GM12878 (cell line): Measurements from ENCODE around the gene GINM1. TPM values are rescaled to one million over a fixed set of nuclear protein-coding genes. Genes with fewer than 3 reads are reported as not detected.

Experiments used
- ATF3 ChIP-seq: IDR thresholded peaks from 2 replicates; pipeline ENCODE4 v1.6.1; 2011; ENCODE audit warnings: low read depth, mild to moderate bottlenecking, low read length, moderate library complexity, borderline replicate concordance; ENCODE audit errors: extremely low read depth
- BHLHE40 ChIP-seq, 2 experiments: fragments of 450-650 bp in 1 of 2; IDR thresholded peaks; 2 replicates each; pipeline ENCODE4 v1.6.1; 2011 to 2017; ENCODE audit warnings: low read depth in 2 of 2, borderline replicate concordance in 1 of 2, improper control_type of control experiment in 1 of 2, low read length in 1 of 2, mild to moderate bottlenecking in 1 of 2
- CBFB ChIP-seq: IDR thresholded peaks from 2 replicates; pipeline ENCODE4 v1.6.1; 2016; ENCODE audit warnings: antibody characterized with exemption, low read depth
- CEBPZ ChIP-seq: fragments of 150-350 bp; IDR thresholded peaks from 2 replicates; pipeline ENCODE4 v1.6.1; 2016; ENCODE audit warnings: low read depth, low read length
- CREM ChIP-seq: IDR thresholded peaks from 2 replicates; pipeline ENCODE4 v1.6.1; 2014; ENCODE audit warnings: antibody characterized with exemption, low read depth
- FOXM1 ChIP-seq: IDR thresholded peaks from 2 replicates; pipeline ENCODE4 v1.6.1; 2012; ENCODE audit warnings: low read depth, mild to moderate bottlenecking, inconsistent platforms, low read length, moderate library complexity
- GABPA ChIP-seq: IDR thresholded peaks from 2 replicates; pipeline ENCODE4 v1.6.1; 2014; ENCODE audit warnings: antibody characterized with exemption, low read depth, mild to moderate bottlenecking, inconsistent platforms
- IKZF1 ChIP-seq: fragments of 450-650 bp; conservative IDR thresholded peaks from 2 replicates; pipeline ENCODE4 v1.6.1; 2017; ENCODE audit warnings: antibody characterized with exemption, mild to moderate bottlenecking
- JUNB ChIP-seq: IDR thresholded peaks from 2 replicates; pipeline ENCODE4 v1.6.1; 2016; ENCODE audit warnings: antibody characterized with exemption, mild to moderate bottlenecking
- PML ChIP-seq: IDR thresholded peaks from 2 replicates; pipeline ENCODE4 v1.6.1; 2012; ENCODE audit warnings: low read length, inconsistent platforms
- POLR2A ChIP-seq: IDR thresholded peaks from 2 replicates; pipeline ENCODE4 v1.6.1; 2011; ENCODE audit warnings: low read depth, mild to moderate bottlenecking, low read length
- RCOR1 ChIP-seq: conservative IDR thresholded peaks from 2 replicates; pipeline ENCODE4 v1.6.1; 2012; ENCODE audit warnings: low read depth, low read length, improper control_type of control experiment
- RUNX3 ChIP-seq: IDR thresholded peaks from 2 replicates; pipeline ENCODE4 v1.6.1; 2012; ENCODE audit warnings: low read length, inconsistent platforms
- SIN3A ChIP-seq: IDR thresholded peaks from 2 replicates; pipeline ENCODE4 v1.6.1; 2012; ENCODE audit warnings: low read depth, low read length, improper control_type of control experiment
- SMAD5 ChIP-seq: IDR thresholded peaks from 2 replicates; pipeline ENCODE4 v1.6.1; 2016; ENCODE audit warnings: antibody characterized with exemption, low read depth
- SPI1 ChIP-seq: IDR thresholded peaks from 2 replicates; pipeline ENCODE4 v1.6.1; 2011; ENCODE audit warnings: low read depth, mild to moderate bottlenecking, low read length, moderate library complexity, borderline replicate concordance; ENCODE audit not compliant: insufficient read depth
- SREBF1 ChIP-seq: IDR thresholded peaks from 2 replicates; pipeline ENCODE4 v1.6.1; 2012; ENCODE audit warnings: mild to moderate bottlenecking, low read length
- STAT1 ChIP-seq: fragments of 450-650 bp; conservative IDR thresholded peaks from 2 replicates; pipeline ENCODE4 v1.6.1; 2014; ENCODE audit warnings: antibody characterized with exemption, mild to moderate bottlenecking
- SUZ12 ChIP-seq: fragments of 200-600 bp; sonication (generic); IDR thresholded peaks from one replicate; pipeline ENCODE4 v1.6.1; 2018; ENCODE audit warnings: antibody characterized with exemption, mild to moderate bottlenecking; ENCODE audit not compliant: unreplicated experiment
- YBX1 ChIP-seq: fragments of 450-650 bp; IDR thresholded peaks from 2 replicates; pipeline ENCODE4 v1.6.1; 2016; ENCODE audit warnings: antibody characterized with exemption
- YY1 ChIP-seq: IDR thresholded peaks from 2 replicates; pipeline ENCODE4 v1.6.1; 2011; ENCODE audit warnings: low read depth, mild to moderate bottlenecking, low read length
- ZBED1 ChIP-seq: IDR thresholded peaks from 2 replicates; pipeline ENCODE4 v1.6.1; 2016; ENCODE audit warnings: borderline replicate concordance
- ZNF207 ChIP-seq: fragments of 450-650 bp; IDR thresholded peaks from 2 replicates; pipeline ENCODE4 v1.6.1; 2014; ENCODE audit warnings: antibody characterized with exemption, mild to moderate bottlenecking, borderline replicate concordance
- ZNF274 ChIP-seq: IDR thresholded peaks from one replicate; pipeline ENCODE4 v1.8.0; 2011; ENCODE audit not compliant: insufficient read length, insufficient read depth
- ZNF384 ChIP-seq: IDR thresholded peaks from 2 replicates; pipeline ENCODE4 v1.6.1; 2012; ENCODE audit warnings: low read depth, mild to moderate bottlenecking, low read length, improper control_type of control experiment, borderline replicate concordance
- ZSCAN29 ChIP-seq: fragments of 450-650 bp; IDR thresholded peaks from 2 replicates; pipeline ENCODE4 v1.6.1; 2017; ENCODE audit warnings: mild to moderate bottlenecking, moderate library complexity
- polyA plus RNA-seq, 11 experiments: library from polyadenylated mRNA; depleted of rRNA in 4 of 11; unstranded in 6 of 11; stranded (reverse) in 5 of 11; fragments of >200 nt; fragmentation: Nextera tagmentation in 4 of 11; fragmentation: Illumina TruSeq in 1 of 11; extraction: Ambion mirVana in 4 of 11; extraction: Trizol in 1 of 11; gene quantifications; 1 replicate in 1 of 11; 2 replicates in 10 of 11; pipeline versions ENCODE4 v1.2.1 to v1.2.3, GENCODE V29; 2011 to 2016; ENCODE audit warnings: inconsistent platforms in 2 of 11, missing spikeins in 2 of 11, low read depth in 1 of 11
- total RNA-seq, 4 experiments: library from RNA; depleted of rRNA in 3 of 4; stranded (reverse); fragments of >200 nt in 3 of 4; fragmentation: Illumina TruSeq in 1 of 4; extraction: Trizol in 1 of 4; gene quantifications; 2 replicates each; pipeline versions ENCODE4 v1.2.1 to v1.2.3, GENCODE V29; 2013 to 2021
- TF ChIP-seq, protein P1 (sequence below): fragments of 450-650 bp; IDR thresholded peaks from 2 replicates; pipeline ENCODE4 v1.6.1; 2017; ENCODE audit warnings: low read depth, mild to moderate bottlenecking, moderate library complexity
- TF ChIP-seq, protein P2 (sequence below): IDR thresholded peaks from 2 replicates; pipeline ENCODE4 v1.6.1; 2011; ENCODE audit warnings: mild to moderate bottlenecking, low read depth, low read length, moderate library complexity; ENCODE audit not compliant: insufficient replicate concordance

GINM1 gene
- total and polyA plus RNA-seq, 10 of the 15 experiments (the other 5 are each of a cell fraction or from before 2014, with no cell fraction given): 10.6 to 38.1 (median 30.8) TPM

DNA sequence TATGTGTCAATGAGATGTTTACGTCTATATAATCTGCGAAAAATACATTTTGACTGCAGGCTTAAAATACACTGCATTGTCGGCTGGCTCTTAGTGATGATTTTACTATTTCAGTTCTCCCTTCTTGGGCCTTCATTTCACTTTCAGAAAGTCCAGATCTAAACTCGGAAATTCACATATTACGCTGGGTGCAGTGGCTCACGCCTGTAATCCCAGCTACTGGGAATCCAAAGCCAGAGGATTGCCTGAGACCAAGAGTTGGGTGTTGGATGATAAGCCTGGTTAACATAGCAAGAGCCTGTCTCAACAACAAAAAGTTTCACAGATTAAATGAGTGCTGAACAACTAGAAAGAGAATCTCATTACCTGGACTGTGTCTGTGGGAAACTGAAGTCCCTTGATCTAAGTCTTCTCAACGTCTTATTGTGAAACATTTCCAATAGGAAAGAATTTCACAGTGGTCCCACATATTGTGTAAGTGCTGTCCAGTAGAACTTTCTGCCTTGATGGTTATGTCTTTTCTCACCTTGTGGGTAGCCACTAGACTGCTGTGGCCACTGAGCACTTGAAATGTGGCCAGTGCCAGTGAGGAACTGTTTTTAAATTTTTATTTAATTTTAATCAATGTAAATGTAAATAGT, 1.9 kb downstream of the GINM1 start (continued):
- peak; percentile 28; the same call in 1 of the 2 replicates for TF ChIP-seq CREM
- peak; percentile 23; the same call in 1 of the 2 replicates for TF ChIP-seq RUNX3
- TF ChIP-seq YY1: no peak
- TF ChIP-seq FOXM1: no peak
- TF ChIP-seq, protein P1, sequence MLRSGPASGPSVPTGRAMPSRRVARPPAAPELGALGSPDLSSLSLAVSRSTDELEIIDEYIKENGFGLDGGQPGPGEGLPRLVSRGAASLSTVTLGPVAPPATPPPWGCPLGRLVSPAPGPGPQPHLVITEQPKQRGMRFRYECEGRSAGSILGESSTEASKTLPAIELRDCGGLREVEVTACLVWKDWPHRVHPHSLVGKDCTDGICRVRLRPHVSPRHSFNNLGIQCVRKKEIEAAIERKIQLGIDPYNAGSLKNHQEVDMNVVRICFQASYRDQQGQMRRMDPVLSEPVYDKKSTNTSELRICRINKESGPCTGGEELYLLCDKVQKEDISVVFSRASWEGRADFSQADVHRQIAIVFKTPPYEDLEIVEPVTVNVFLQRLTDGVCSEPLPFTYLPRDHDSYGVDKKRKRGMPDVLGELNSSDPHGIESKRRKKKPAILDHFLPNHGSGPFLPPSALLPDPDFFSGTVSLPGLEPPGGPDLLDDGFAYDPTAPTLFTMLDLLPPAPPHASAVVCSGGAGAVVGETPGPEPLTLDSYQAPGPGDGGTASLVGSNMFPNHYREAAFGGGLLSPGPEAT: no peak
- TF ChIP-seq ZNF274: no peak
- no peak for TF ChIP-seq CBFB
- TF ChIP-seq GABPA: no peak
- TF ChIP-seq CEBPZ: no peak
- TF ChIP-seq PML: 0 out of 2 replicates have a peak, but pooled peaks have one; percentile 57
- TF ChIP-seq, protein P2, sequence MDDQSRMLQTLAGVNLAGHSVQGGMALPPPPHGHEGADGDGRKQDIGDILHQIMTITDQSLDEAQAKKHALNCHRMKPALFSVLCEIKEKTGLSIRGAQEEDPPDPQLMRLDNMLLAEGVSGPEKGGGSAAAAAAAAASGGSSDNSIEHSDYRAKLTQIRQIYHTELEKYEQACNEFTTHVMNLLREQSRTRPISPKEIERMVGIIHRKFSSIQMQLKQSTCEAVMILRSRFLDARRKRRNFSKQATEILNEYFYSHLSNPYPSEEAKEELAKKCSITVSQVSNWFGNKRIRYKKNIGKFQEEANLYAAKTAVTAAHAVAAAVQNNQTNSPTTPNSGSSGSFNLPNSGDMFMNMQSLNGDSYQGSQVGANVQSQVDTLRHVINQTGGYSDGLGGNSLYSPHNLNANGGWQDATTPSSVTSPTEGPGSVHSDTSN: no peak
- no peak for TF ChIP-seq BHLHE40 (IDR thresholded peaks at IDR 0.05; ENCODE audit: borderline replicate concordance in 1 of 2, low read depth in 2 of 2, low read length in 1 of 2)
- no peak for TF ChIP-seq SREBF1
- TF ChIP-seq SUZ12: no peak
- no peak for TF ChIP-seq ZSCAN29
- TF ChIP-seq SIN3A: no peak
- no peak for TF ChIP-seq ATF3
- TF ChIP-seq SPI1: peak; percentile 56
- TF ChIP-seq YBX1: no peak
- TF ChIP-seq SMAD5: no peak
- no peak for TF ChIP-seq STAT1
- TF ChIP-seq ZNF207: no peak
- TF ChIP-seq POLR2A: no peak
- TF ChIP-seq IKZF1: no peak
- 0 out of 2 replicates have a peak, but pooled peaks have one; percentile 6 for TF ChIP-seq JUNB
- no peak for TF ChIP-seq RCOR1
- TF ChIP-seq ZBED1: no peak
- no peak for TF ChIP-seq ZNF384
